Panc1 (cell line): ENCODE measurements around the gene TMEM247. TPM values are rescaled to one million over a fixed set of nuclear protein-coding genes. Genes with fewer than 3 reads are reported as not detected.

Experiments
- ATAC-seq: fragments of 200-7000 bp; cut with Tn5 transposase; 2 replicates; pipeline ENCODE4 v1.9.1; 2020; ENCODE audit warnings: mild to moderate bottlenecking, moderate library complexity
- BruUV-seq: library from RNA; stranded (reverse); fragments of 400-500 nt; replicated peaks from 2 replicates; lab custom pipeline; 2021; lab: Mats Ljungman, UMichigan
- CTCF ChIA-PET: fragments of 300-600 bp; sonication (Branson Sonifier 250); formaldehyde crosslinking; loops from one replicate; lab custom pipeline; 2022; ENCODE audit warnings: antibody characterized with exemption; lab: Charles Lee
- POLR2A ChIA-PET: fragments of 300-600 bp; sonication (Branson Sonifier 250); formaldehyde crosslinking; loops from one replicate; lab custom pipeline; 2022; ENCODE audit warnings: antibody characterized with exemption; lab: Charles Lee
- DNase-seq: peaks from one replicate; pipeline ENCODE4 v3.0.0-alpha.2; 2010; ENCODE audit warnings: low read depth, low spot score
- H3K27ac ChIP-seq: 2 replicates; pipeline ENCODE4 v1.5.1; 2011; ENCODE audit warnings: mild to moderate bottlenecking, low read length, inconsistent platforms
- H3K27me3 ChIP-seq: fragments of 200-500 bp; sonication (Bioruptor generic); 2 replicates; pipeline ENCODE4 v1.6.0; 2014; ENCODE audit warnings: low read length, inconsistent platforms; ENCODE audit not compliant: control insufficient read depth, insufficient read depth
- H3K36me3 ChIP-seq: fragments of 200-500 bp; sonication (Bioruptor generic); 2 replicates; pipeline ENCODE4 v1.5.1; 2014; ENCODE audit warnings: inconsistent platforms, mild to moderate bottlenecking, low read length, moderate library complexity; ENCODE audit not compliant: control insufficient read depth, insufficient read depth
- H3K4me1 ChIP-seq: 2 replicates; pipeline ENCODE4 v1.5.1; 2011; ENCODE audit warnings: inconsistent platforms, mild to moderate bottlenecking, low read length, moderate library complexity; ENCODE audit not compliant: control insufficient read depth, insufficient read depth
- H3K4me3 ChIP-seq, 2 experiments: 2 replicates each; pipeline ENCODE4 v1.5.1; 2011 to 2012; ENCODE audit warnings: low read depth in 2 of 2, low read length in 2 of 2, mild to moderate bottlenecking in 2 of 2, inconsistent platforms in 1 of 2, moderate library complexity in 1 of 2
- H3K9me3 ChIP-seq: fragments of 200-500 bp; sonication (Bioruptor generic); 2 replicates; pipeline ENCODE4 v1.5.1; 2014; ENCODE audit warnings: low read depth, mild to moderate bottlenecking, inconsistent platforms, low read length, moderate library complexity; ENCODE audit not compliant: control insufficient read depth, insufficient read depth
- POLR2AphosphoS5 ChIP-seq: IDR thresholded peaks from 2 replicates; pipeline ENCODE4 v1.6.1; 2012; ENCODE audit warnings: mild to moderate bottlenecking, low read depth, low read length, moderate library complexity
- SIN3A ChIP-seq: IDR thresholded peaks from 2 replicates; pipeline ENCODE4 v1.6.1; 2012; ENCODE audit warnings: low read depth, mild to moderate bottlenecking, low read length, moderate library complexity, borderline replicate concordance; ENCODE audit not compliant: insufficient read depth
- TCF7L2 ChIP-seq: IDR thresholded peaks from 2 replicates; pipeline ENCODE4 v1.6.1; 2011; ENCODE audit warnings: mild to moderate bottlenecking, low read depth, low read length, inconsistent platforms
- in situ Hi-C: cut with HindIII; loops from 2 replicates; pipeline ENCODE4 v1.10.0; 2016; ENCODE audit warnings: low sequenced_read_pairs, low pct_unique_long_range_greater_than_20kb
- intact Hi-C: fragments of 100-400 bp; cut with micrococcal nuclease; formaldehyde crosslinking; loops from one replicate; pipeline ENCODE4 v1.10.0; 2022; ENCODE audit not compliant: unreplicated experiment
- total RNA-seq: library from RNA; stranded (reverse); gene quantifications from one replicate; pipeline ENCODE4 v1.2.1, GENCODE V29; 2021; ENCODE audit not compliant: unreplicated experiment
- TF ChIP-seq, protein P1 (sequence below): fragments of 450-650 bp; IDR thresholded peaks from 2 replicates; pipeline ENCODE4 v1.5.1; 2017; ENCODE audit warnings: mild to moderate bottlenecking
- TF ChIP-seq, protein P2 (sequence below), 2 experiments: IDR thresholded peaks; 2 replicates each; pipeline ENCODE4 v1.6.1; 2011 to 2012; ENCODE audit warnings: low read depth in 2 of 2, control low read depth in 1 of 2, low read length in 1 of 2, mild to moderate bottlenecking in 1 of 2, moderate library complexity in 1 of 2; ENCODE audit not compliant: insufficient read depth in 1 of 2

The TMEM247 gene
- total RNA-seq, 1 experiment from 2014 or later = not detected

DNA sequence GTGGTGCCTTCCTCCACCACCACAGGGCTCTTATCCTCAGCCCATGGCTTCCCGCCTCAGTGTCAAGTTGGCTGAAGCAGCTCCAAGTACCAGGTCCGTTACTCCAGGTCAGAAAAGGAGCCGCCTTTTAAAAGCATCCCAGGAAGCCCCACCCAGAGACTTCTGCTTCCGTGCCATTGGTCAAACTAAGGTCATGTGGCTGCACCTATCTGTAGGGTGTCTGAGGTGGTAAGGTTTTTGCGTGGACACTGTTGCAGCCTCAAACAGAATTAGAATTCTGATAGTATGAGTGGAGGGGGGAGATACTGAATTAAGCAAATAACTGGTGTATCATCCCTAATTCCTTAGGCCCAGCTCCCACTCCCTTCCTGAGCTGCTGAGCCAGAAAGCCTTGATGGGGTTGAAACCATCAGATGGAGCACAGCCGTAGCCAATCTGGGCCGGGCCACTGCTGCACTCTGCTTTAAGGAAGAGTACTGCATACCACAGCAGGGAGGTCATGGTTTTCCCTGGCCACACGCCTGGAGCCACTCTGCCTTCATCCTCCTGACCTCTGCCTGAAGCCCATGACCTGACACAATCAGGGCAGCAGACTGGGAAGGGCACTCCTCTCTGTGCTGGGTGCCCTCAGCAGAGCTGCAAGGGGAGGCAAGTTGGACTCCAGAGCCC, 8.4 kb downstream of the TMEM247 start:
- Histone ChIP-seq H3K27ac (no peak overlapping the region), H3K4me1 (no peaks in the 10 kb centered on the region), H3K4me3 (no peak overlapping the region), H3K27me3 (no peaks in the 10 kb centered on the region), H3K9me3 (no peaks in the 10 kb centered on the region), H3K36me3 (no peaks in the 10 kb centered on the region)
- in situ Hi-C loops = no loop called here
- ChIA-PET CTCF (no interaction called here), POLR2A (no interaction called here)
- intact Hi-C loops = no loop called here
- TF ChIP-seq, protein P1, sequence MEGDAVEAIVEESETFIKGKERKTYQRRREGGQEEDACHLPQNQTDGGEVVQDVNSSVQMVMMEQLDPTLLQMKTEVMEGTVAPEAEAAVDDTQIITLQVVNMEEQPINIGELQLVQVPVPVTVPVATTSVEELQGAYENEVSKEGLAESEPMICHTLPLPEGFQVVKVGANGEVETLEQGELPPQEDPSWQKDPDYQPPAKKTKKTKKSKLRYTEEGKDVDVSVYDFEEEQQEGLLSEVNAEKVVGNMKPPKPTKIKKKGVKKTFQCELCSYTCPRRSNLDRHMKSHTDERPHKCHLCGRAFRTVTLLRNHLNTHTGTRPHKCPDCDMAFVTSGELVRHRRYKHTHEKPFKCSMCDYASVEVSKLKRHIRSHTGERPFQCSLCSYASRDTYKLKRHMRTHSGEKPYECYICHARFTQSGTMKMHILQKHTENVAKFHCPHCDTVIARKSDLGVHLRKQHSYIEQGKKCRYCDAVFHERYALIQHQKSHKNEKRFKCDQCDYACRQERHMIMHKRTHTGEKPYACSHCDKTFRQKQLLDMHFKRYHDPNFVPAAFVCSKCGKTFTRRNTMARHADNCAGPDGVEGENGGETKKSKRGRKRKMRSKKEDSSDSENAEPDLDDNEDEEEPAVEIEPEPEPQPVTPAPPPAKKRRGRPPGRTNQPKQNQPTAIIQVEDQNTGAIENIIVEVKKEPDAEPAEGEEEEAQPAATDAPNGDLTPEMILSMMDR = no peak
- no peak for TF ChIP-seq SIN3A
- no peak for TF ChIP-seq POLR2AphosphoS5
- no peak for TF ChIP-seq TCF7L2
- TF ChIP-seq, protein P2, sequence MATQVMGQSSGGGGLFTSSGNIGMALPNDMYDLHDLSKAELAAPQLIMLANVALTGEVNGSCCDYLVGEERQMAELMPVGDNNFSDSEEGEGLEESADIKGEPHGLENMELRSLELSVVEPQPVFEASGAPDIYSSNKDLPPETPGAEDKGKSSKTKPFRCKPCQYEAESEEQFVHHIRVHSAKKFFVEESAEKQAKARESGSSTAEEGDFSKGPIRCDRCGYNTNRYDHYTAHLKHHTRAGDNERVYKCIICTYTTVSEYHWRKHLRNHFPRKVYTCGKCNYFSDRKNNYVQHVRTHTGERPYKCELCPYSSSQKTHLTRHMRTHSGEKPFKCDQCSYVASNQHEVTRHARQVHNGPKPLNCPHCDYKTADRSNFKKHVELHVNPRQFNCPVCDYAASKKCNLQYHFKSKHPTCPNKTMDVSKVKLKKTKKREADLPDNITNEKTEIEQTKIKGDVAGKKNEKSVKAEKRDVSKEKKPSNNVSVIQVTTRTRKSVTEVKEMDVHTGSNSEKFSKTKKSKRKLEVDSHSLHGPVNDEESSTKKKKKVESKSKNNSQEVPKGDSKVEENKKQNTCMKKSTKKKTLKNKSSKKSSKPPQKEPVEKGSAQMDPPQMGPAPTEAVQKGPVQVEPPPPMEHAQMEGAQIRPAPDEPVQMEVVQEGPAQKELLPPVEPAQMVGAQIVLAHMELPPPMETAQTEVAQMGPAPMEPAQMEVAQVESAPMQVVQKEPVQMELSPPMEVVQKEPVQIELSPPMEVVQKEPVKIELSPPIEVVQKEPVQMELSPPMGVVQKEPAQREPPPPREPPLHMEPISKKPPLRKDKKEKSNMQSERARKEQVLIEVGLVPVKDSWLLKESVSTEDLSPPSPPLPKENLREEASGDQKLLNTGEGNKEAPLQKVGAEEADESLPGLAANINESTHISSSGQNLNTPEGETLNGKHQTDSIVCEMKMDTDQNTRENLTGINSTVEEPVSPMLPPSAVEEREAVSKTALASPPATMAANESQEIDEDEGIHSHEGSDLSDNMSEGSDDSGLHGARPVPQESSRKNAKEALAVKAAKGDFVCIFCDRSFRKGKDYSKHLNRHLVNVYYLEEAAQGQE (IDR thresholded peaks at IDR 0.05; ENCODE audit: insufficient read depth in 1 of 2, low read depth in 2 of 2, low read length in 1 of 2) = no peak
- peak; percentile 47 for DNase-seq
- ATAC-seq = peak; percentile 89
- BruUV-seq = no TSS peak

DNA sequence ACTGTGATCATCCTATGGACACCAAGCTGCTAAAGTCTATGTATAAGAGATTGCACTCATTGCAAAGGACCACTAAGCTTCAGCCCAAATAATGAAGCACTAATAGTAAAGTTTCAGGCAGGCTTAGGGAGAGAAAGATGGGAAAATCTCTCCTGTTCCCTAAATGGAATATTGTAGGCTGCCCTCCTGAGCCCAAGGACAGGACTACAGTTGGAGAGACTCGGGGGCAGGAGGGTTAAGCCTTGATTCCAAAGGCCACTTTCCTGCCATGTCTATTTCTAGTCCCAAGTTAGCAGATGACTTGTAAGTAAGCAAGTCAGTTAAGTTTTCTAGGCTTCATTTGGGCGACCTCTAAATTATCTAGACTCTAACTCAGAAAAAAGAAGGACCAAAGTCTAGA, 9.0 kb downstream of the TMEM247 start:
- DNase-seq (no peak), ATAC-seq (peak; percentile 57; the same call in 1 of the 2 replicates)
- intact Hi-C loops (no loop called here), in situ Hi-C loops (no loop called here)
- Histone ChIP-seq H3K9me3 (no peaks in the 10 kb centered on the region), H3K4me3 (no peak overlapping the region), H3K36me3 (no peaks in the 10 kb centered on the region), H3K27me3 (no peaks in the 10 kb centered on the region), H3K4me1 (no peaks in the 10 kb centered on the region), H3K27ac (no peak overlapping the region)
- CTCF ChIA-PET = interaction anchor here (0.6 kb wide), 1 partner anchor 217 kb away, joined by 3 read pairs; no protein-coding TSS in a partner anchor
- BruUV-seq = no TSS peak
- POLR2A ChIA-PET = no interaction called here
- TF ChIP-seq SIN3A = no peak
- TF ChIP-seq, protein P2 (IDR thresholded peaks at IDR 0.05; ENCODE audit: insufficient read depth in 1 of 2, low read depth in 2 of 2, low read length in 1 of 2) = no peak
- no peak for TF ChIP-seq TCF7L2
- TF ChIP-seq POLR2AphosphoS5 = no peak
- TF ChIP-seq, protein P1 = no peak
